CD1c-positive myeloid dendritic cell (primary cell): ENCODE measurements around the gene TNPO1.
"Not testable (repeated sequence)": the region's sequence is repeated elsewhere in the genome, so short reads cannot be mapped to it uniquely, and the experiment has no call there.

Experiments
- DNase-seq: peaks from one replicate; pipeline ENCODE4 v3.0.0-alpha.2; 2016; ENCODE audit errors: extremely low spot score

TNPO1 gene

GRCh38 chr5:72816284-72817075 lies at the start of gene TNPO1:
TNPO1 (plus strand) TSS chr5:72816661; CDS start chr5:72816738, 77 bp downstream.
- peak; percentile 93 for DNase-seq

DNA sequence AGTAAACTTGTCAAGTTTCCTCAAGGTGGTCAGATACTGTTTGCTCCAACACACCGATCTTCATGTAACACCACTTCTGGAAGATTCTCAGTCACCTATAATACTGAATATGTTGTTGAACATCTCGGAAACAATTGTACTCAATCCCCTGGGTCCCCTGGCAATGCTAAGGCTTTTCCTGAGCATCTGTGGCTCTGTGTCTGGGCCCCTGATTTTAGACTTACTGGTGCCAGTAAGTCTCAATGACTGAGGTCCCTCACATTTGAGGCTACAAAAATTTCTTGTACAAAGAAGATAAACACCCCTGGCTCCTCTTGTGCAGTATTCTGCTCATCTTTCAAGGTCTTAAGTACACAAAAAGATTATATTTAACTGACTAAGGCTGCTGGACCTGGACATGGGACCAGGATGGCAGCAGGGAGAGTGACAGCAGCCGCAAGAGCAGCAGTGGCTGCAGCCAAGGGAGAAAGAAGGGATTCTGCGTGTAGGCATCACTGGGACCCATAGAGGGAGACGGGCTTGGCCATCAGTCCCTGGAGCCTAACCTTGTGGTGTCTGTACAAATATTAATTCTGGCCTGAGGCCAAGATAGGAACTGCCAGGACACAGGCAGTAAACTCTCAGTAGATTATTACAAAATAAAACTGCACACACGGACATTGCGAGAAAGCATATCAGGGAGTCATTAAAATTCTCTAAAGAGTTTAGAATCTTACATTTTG lies 49.0 kb upstream of the TNPO1 start:
- DNase-seq, result no peak

- no peak for DNase-seq
Observed at GRCh38 chr5:72770266-72770665, 46.2 kb upstream of the TNPO1 start.

DNA sequence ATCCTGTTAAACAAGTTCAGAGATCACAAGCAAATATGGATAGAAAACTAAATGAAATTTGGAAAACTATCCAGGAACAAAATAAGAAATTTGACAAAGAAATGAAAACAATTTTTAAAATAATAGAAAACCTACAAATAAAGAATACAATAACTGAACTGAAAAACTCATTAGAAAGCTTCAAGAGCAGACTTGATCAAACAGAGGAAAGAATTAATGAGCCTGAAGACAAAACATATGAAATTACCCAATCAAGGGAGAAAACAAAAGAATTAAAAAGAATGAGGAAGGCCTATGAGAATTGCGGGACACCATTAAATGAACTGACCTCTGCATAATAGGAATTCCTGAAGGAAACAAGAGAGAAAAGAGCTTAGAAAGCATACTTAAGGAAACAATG lies 39.8 kb upstream of the TNPO1 start:
- no peak for DNase-seq

- no peak for DNase-seq
Observed at GRCh38 chr5:72779520-72779919, 36.9 kb upstream of the TNPO1 start.

GRCh38 chr5:72783354-72783753 lies 33.1 kb upstream of the TNPO1 start:
- no peak for DNase-seq

DNA sequence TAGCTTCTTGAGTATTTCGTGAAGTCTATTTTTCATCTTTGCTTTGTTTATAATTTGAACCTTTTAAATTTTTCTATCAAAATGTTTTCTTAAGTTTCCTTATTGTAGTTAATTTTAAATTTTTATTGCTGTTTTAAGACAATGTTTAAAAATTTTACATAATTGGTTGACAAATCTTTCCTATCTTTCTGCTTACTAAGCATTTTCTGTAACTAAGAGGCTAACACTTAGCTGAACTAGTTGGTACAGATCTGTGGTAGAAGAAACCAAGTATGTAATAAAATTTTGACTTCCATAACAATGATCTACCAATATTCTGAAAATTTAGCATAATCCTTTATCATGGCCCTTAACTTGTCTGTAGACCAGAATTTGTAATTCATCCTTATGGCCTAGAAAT lies 32.3 kb upstream of the TNPO1 start:
- DNase-seq, result no peak

DNA sequence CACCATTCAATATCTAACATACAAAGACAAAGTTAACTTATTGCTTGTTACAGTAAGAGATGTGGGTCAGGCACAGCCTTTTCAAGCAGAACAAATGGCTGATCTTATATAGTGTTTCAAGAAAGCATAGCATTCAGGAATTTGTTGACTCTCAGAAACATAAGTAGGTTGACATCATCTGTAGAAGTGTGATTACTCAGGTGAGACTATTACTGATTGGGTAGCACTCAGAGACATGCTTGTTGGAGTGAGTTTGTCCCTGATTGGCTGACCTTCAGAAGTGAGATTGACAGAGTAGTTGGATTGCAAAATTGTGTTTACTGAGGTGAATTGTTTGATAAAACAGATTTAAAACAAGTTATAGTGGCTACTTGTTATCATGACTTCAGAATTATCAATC lies 30.7 kb upstream of the TNPO1 start:
- no peak for DNase-seq

GRCh38 chr5:72786676-72787075 lies 29.8 kb upstream of the TNPO1 start:
- no peak for DNase-seq

DNA sequence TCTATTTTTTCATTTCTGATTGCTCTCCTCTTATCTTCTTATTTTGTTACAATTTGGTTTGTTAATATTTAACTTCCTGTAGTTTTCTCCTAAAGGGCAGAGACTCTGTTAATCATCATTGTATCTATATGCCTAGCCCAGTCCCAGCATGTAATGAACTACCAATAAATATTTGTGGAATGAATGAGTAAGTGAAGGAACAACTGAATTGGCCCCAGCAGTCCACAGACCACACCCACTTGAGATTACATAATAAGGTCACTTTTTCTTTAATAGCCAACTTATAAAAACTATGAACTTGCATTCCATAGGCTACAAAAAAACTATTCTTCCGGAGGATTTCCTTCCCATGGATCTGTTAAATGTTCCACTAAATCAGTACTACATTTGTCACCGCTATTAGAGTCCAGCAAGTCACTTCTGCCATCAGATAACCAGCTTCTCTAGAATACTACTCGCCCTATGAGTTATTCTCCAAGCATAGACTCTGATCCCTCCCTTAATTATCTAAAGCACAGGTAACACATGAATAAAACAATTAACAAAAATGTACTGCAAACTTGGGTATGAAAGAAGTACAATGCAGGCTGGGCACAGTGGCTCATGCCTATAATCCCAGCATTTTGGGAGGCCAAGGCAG lies 27.5 kb upstream of the TNPO1 start:
- no peak for DNase-seq

GRCh38 chr5:72790186-72790585 lies 26.3 kb upstream of the TNPO1 start:
- DNase-seq, result no peak

- DNase-seq, result not testable (repeated sequence)
Observed at GRCh38 chr5:72792662-72793061, 23.8 kb upstream of the TNPO1 start.

DNA sequence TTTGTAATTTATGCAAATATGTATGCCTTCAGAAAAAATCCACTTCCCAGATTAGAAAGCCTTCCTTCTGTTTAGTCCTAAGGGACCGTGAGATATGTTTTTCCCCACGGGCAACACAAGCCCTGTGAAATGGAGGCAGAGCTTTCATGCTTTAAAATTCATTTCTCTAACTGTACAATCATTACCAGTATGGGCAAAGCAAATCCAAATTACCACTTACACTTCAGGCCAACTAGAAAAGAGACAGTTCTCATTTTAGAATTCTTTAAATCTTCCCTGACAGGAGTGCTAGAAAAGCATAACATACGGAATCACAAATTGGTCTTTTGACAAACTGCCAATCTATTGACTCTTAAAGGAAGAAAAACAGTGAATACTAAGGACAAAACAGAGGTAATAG lies 20.5 kb upstream of the TNPO1 start:
- no peak for DNase-seq

DNA sequence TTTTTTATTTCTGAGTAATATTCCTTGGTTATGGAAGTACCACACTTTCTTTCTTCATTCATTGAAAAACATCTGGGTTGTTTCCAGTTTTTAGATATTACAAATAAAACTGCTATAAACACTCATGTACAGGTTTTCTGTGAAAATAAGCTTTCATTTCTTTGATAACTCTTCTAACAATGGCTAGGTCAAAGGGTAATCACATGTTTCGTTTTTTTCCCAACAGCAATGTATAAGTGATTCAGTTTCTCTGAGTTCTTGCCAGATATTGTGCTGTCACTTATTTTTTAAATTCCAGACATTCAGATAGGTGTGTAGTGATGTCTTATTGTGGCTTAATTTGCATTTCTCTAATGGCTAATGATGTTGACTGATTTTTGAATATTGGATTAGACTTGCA lies 16.7 kb upstream of the TNPO1 start:
- no peak for DNase-seq

DNA sequence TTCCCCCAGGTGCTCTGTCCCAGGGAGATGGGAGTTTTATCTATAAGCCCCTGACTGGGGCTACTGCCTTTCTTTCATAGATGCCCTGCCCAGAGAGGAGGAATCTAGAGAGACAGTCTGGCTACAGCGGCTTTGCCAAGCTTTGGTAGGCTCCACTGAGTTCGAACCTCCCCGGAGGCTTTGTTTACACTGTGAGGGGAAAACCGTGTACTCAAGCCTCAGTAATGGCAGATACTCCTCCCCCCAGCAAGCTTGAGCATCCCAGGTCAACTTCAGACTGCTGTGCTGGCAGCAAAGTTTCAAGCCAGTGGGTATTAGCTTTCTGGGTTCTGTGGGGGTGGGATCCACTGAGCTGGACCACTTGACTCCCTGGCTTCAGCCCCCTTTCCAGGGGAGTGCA lies 7.8 kb upstream of the TNPO1 start:
- not testable (repeated sequence) for DNase-seq

GRCh38 chr5:72811849-72812248 lies 4.6 kb upstream of the TNPO1 start:
- DNase-seq, result no peak

GRCh38 chr5:72812488-72812887 lies 4.0 kb upstream of the TNPO1 start:
- DNase-seq, result peak; percentile 82

DNA sequence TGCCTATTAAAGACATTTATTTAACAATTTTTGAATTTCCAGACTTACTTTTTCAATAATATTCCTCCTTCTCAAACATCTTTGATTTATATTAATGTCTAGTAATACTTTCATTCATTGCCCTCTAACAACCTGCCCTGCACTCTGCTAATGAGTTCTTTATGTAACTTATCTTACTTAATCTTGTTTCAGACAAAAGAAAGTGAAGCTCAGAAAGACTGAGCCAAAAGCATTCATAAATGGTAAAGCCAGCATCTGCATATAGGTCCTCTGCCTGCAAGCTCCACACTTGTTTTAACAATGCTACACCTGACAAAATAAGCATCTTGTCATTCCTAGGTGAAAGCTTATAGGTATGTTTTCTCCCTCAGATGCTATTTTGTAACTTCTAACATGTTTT lies 2.4 kb upstream of the TNPO1 start:
- no peak for DNase-seq

GRCh38 chr5:72814864-72815263 lies 1.6 kb upstream of the TNPO1 start:
- DNase-seq, result no peak

- peak; percentile 56 for DNase-seq
Observed at GRCh38 chr5:72815580-72816283, 729 bp upstream of the TNPO1 start.

DNA sequence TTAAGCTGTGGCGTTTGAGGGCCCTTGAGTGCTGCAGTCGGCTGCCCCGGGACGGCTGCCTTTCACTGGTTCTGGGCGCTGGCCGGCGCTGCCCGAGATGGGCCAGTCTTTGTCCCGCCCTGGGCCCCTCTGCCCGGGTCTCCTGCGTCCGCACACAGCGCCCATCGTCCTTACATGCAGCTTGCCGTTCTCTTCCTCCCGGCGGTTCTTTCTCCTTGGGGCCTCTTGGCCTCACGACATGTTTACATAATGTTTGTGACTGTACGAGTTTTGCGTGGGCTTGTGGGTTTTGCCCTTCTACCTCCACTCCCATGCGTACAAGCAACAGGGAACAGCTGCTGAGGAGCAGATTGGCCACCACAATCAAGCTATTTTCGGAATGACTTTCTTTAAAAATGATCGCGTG lies 618 bp downstream of the TNPO1 start:
- DNase-seq, result peak; percentile 91

DNA sequence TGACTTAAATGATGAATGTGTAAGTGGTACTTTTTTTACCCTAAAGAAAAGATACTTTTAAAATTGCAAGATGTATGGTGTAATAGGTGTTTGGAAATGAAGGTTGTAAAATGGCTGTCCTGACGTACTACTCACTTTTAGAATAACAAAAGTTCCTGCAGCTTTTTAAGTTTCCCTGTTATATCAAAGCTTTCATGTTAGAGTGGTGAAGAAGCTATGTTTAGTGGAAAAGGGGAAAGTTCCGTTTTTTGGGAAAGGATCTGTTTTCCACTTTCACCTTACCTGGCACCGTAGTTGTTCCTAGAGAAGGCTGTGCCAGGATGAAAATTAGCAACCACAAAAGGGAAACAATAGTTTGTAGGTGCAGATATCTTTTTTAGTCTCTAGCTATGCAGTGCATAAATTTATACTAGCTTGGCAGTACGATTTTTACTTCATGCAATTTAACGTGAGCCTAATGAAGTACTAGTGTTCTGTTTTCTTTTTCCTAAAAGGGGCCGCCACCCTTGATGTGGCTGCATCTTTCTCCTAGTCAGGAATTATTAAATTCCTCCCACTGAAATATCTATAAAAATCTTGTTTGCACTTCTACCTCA lies 1.3 kb downstream of the TNPO1 start:
- peak; percentile 32 for DNase-seq
